ENCODE measurements around the gene CDH23. TPM values are rescaled to one million over a fixed set of nuclear protein-coding genes. Genes with fewer than 3 reads are reported as not detected.

Gene CDH23
- polyA plus RNA-seq, 3 donors = 0.51 to 0.96 (median 0.80) TPM

DNA sequence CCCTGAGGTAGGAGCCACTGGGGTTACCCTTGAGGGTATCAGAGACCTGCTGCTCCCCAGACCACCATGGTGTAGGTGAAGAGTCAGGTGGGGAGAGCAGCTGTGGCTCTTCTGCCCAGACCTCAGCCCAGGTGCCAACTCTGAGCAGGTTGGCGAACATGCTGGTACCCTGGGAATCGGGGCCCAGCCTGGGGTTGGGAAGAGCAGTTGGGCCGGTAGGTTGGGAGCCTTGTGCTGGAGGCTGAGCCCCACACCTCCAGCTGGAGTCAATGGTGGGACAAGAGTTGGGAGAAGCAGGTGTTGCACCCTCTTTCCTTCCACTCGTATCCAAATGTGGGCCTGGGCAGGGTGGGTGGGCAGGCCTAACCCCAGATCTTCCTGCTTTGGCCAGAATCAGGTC lies 114.5 kb downstream of the CDH23 start:
- DNase-seq (ENCODE audit: low read depth in 3 of 3, low spot score in 2 of 3) = no peak

DNA sequence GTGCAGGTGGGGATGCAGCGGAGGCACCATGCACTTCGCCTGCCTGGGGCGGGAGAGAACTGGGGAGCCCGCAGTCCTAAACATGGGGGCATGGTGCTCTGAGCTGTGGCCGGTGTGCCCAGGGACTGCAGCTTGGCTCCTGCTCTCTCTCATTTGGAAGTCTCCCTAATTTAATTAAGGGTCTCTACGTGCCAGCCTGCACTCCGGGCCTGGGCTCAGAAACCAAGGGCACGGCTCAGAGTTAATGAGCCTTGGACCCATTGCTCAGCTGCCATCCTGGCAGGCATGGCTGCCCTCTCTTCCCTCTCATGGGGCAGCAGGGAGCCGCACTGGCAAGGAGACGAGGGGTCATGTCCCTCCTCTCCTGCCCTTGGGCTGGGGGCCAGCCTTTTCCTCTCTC lies 115.6 kb downstream of the CDH23 start:
- no peak for DNase-seq (ENCODE audit: low read depth in 3 of 3, low spot score in 2 of 3)

DNA sequence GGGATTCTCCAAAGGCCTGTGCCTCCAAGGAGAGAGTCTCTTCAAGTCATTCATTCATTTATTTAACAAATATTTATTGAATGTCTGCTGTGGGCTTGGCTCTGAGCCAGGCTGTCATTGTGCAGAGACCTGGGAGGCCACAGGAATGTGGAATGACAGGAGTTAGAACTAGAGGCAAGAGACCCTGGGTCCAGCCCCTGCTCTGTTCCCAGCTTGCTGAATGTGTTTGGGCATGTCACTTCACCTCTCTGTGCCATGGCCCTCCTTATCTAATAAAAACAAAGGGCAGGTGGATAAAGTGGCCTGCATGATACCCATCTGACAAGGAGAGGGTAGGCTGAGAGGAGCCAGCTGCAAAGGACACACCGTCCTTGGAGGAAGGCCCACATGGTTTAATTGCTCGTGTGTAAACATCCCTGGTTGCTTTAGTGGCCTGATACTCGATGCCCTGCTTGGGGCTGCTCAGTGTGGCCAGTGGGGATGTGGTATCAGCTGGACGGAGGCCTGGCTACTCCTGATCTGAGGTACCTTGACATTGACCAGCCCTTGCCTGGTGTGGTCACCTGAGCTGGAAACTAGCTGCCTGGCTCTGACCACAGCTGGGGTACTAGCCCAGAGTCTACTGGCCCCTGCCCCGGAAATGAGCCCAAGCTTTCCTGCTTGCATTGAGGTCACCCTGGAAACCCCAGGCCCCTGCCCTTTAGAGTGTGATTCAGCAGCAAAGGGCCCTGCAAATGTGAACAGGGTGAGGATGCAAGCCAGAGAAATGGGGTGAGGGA lies 116.2 kb downstream of the CDH23 start:
- no peak for DNase-seq (ENCODE audit: low read depth in 3 of 3, low spot score in 2 of 3)

DNA sequence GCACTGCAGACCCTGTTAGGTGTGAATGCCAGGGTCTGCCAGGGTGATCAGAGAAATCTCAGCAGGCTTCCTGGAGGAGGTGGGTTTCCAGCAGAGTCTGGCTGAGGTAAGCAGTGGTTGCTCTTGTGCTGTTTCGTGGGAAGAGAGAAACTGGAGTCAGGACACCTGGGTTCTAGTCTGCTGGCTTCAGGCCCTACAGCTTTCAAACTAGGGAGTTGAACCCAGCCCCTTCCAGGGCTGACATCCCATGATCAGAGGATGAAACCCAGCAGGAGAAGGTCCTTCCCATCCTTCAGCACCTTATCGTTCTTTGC lies 116.8 kb downstream of the CDH23 start:
- no peak for DNase-seq (ENCODE audit: low read depth in 3 of 3, low spot score in 2 of 3)

DNA sequence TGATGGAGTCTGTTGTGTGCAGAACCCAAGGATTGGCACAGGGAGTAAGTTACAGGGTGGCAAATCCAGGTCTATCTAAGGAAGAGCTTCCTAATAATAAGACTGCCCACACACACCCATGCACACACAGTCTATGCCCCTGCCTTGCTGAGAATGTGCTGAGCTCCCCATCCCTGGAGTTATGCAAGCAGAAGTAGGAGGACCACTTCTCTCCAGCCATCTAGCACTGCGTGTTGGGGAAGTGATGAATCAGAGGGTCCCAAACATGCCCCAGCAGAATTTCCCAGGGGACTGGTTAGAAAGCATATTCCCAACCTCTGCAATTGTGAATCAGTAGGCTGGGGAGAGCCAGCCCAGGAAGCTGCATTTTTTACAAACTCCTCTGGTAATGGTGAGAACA lies 117.2 kb downstream of the CDH23 start:
- DNase-seq (ENCODE audit: low read depth in 3 of 3, low spot score in 2 of 3) = no peak

DNA sequence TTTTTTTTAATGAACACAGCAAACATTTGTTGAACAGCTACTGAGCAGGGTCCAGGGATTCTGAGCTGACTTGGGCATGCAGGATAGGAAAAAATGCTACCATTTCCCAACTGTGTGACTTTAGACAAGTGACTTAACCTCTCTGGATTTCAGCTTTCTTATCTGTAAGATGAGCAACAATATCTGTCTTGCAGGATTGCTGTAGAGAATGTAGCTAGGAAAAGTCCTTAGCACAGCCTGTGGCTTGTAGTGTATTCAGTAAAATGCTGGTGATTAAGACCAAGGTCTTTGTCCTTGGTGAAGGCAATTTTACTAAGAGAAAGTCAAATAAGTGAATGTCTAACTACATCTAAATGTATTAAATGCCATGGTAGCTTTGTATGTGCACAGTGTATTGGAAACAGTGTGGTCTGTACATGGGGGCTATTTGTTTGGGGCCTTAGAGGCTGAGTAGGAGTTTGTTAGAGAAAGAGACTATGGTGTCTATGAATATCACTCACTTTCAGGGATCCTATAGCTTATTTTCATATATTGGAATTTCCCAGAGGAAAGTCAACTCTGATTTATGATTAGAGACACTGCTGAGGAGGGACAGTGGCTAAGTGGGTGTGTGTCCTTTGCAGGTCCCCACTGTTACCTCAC lies 118.9 kb downstream of the CDH23 start:
- no peak for DNase-seq (ENCODE audit: low read depth in 3 of 3, low spot score in 2 of 3)

DNA sequence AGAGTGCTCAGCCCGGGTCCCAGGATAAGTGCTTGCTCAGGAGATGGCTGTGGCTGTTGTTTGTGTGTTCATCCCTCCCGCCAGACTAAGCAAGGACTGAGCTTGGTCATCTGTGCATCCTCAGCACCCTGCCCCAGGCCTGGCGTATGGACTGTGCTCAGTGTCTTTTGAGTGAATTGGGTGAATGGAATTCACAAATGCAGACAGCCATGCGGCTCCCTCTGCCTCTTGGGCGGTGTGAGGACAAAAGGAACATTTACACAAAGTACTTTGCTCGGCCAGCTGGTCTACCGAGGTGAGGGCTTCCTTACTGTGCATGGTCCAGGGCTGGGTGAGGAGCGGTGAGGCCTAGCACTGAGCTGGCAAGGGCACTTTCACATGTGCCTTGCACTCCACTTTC lies 120.2 kb downstream of the CDH23 start:
- no peak for DNase-seq (ENCODE audit: low read depth in 3 of 3, low spot score in 2 of 3)

DNA sequence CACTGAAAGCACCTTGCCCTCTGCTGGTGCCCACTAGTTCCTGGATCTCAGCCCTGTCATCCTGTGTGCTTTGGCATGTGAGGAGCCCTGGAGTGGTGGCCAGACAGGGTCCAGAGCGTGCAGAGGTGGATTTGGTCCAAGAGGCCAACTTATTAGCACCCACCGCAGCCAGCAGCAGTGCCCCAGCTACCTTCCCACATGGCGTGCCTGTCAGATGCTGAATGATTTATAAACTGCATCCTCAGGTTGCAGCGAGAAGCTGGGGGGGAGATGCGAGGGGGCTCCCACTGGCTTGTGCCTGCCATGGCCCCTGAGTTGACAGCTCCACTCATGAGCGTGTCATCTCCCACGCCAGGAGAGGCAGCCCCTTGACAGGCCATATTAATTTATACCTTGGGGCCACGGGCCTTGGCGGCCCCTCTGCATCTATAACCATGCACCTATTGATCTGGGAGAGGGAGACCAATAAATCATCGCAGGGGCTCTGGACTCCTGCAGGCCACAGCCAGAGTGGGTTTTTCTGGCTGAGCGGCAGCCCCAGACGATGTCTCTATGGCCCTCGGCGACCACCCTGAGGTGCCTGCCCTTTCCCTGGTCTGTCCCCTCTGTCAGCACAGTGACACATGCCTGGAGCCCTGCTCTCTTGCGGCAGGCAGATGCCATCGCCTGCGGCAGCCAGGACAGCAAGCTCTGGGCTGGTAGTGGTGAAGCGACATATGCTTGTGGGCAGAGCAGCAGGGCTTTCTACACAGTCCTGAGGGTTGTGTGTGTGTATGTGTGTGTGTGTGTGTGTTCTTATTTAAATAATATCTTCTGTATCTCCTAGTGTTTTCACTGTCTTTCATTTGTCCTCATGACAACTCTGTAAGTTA lies 120.8 kb downstream of the CDH23 start:
- DNase-seq (ENCODE audit: low read depth in 3 of 3, low spot score in 2 of 3) = no peak

DNA sequence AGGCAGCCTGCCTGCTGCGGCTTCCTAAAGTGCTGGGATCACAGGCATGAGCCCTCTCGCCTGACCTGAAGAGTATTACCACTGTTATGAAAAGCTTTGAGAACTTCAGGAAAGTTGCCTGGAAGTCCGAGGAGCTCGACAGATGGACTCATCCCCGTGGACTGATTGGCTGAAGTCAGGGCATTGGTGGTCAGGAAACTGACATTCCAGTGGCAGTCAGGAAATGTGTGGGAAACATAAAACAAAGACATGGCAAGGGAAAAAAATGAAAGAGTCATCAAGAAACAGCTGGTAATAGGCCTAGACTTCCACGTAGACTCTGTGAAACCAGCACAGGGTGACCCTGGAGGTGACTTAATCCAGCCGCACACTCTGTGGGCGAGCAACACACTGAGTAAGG lies 123.3 kb downstream of the CDH23 start:
- no peak for DNase-seq (ENCODE audit: low read depth in 3 of 3, low spot score in 2 of 3)

DNA sequence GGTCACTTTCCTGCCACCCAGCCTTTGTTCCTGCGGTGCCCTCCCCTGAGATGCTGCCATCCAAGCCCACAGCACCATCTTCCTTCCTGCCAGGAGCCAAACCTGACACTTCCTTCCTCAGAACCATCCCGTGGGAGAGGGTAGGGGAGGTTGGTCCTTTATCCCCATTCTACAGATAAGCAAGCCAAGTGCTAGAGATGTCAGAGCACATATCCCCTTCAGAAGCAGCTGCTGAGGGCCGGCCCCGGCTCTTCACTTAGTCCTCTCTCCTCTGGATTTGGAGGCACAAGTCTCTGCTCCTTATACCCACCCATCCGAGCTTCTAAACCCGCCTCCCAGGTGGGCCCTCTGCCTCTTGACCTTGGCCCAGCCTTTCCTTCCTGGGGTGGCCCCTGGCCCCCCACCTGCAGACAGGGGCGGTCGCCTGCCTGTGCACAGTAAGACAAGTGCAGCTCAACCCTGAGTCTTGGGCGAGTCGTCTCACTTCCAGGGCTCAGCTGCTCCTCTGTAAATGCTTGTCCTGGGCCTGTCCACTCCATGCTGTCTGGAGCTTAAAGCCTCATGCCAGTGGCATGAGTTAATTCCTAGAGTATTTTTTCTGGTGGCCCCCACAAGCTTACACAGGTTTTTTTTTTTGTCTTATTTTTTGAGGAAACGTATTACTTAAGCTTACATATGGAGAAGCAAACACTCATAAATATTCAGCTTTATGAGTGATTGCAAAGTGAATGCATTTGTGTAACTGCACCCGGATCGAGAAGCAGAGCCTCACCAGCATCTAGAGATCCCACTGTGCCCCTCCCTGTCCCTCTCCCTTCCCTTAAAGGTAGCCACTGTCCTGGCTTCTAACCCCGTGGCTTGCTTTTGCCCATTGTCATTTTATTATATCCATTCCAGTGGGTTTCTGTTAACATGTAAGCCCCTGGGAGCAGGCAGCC lies 125.1 kb downstream of the CDH23 start:
- DNase-seq (ENCODE audit: low read depth in 3 of 3, low spot score in 2 of 3) = no peak

DNA sequence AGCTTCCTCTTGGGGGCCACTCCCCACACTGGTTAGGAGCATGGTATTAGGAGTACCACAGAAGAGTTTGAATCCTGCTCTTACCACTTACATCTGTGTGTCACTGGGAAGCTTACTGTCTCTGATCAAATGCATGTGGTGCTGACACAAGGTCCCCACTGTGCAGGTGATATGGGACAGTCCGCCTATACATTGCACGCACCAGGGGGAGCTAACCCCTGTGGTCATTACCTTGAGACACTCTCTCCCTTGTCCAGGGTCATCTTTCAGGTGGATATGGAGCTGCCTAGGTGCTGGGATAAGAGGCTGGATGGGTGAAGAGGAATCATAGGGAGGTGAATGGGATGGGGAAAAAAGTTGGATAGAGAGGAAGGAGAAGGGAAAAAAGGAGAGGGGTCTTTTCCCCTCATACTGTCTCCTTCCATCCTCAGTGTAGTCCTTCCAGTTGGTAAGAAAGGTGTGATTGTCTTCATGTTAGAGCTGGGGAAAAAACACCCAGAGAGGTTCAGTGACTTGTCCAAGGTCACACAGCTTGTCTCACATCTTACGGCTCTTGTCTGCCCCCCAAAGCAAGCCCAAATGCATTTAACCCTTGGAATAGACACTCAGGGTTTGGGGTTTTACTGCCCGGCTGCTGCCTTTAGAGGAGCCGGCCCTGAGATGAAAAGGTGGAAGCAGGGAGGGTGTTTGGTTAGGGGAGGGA lies 125.9 kb downstream of the CDH23 start:
- DNase-seq (ENCODE audit: low read depth in 3 of 3, low spot score in 2 of 3) = no peak

DNA sequence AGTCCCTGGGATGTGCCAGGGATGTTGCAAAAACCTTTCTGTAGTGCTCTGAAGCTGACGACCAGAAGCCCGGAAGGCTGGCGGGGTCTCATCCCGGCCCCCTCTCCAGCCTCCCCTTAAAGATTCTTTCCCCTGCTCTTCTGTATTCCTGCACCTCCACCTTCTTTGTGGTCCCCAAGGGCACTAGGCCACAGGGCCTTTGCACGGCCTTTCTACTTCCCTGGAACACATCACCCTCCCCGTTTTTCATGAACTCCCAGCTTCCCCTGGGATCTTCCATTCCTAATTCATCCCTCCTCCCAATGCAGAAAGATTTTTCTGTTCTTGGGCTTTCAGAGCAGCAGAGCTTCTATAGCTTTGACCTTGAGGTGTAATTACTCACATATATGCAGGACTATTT lies 127.0 kb downstream of the CDH23 start:
- DNase-seq (ENCODE audit: low read depth in 3 of 3, low spot score in 2 of 3) = no peak

DNA sequence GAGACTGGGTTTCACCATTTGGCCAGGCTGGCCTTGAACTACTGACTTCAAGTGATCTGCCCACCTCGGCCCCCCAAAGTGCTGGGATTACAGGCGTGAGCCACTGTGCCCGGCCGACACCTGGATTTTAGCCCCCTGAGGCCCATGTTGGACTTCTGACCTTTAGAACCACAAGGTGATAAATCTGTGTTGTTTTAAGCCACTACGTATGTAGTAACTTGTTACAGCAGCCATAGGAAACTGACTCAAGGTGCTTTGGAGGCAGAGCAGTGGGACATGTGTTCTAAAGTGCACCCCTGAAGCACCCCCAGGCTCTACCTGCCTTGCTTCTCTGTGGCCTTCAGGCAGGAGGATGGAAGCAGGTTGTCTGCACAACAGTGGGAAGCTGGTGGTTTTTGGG lies 128.4 kb downstream of the CDH23 start:
- DNase-seq (ENCODE audit: low read depth in 3 of 3, low spot score in 2 of 3) = no peak

DNA sequence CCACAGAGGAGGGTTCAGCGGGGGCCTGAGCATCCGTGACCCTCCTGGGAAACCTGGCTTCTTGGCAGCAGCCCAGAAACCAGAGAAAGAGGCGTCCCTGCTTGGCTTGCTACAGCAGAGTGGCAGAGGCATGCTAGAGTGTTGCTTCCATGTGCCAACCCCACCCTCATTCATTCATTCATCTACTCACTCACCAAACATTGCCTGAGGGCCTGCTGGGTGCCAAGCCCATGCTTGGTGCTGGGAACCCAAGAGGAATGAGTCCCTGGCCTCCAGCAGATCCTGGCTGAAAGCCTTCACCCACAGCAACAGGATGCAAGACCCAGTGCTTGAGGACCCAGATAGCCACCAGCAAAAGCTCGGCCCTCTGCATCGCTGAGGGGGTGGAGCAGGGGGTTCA lies 129.0 kb downstream of the CDH23 start:
- no peak for DNase-seq (ENCODE audit: low read depth in 3 of 3, low spot score in 2 of 3)

DNA sequence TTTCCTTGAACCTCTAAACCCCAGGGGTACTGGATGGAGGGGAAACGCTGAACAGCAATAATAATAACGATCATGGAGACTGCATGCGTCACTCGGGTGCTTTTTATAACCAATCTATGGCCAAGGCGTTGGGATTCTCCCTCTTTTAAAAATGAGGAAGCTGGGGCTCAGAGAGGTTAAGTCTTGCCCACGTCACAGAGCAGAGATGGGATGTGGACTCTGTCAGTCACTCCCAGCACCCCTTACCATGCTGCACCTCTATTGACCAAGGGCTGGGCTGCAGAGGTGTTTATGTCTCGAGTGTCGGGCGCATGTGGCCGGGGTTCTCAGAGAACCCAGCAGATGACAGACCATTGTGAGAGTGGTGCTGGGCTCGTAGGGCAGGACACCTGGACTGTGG lies 129.9 kb downstream of the CDH23 start:
- no peak for DNase-seq (ENCODE audit: low read depth in 3 of 3, low spot score in 2 of 3)

DNA sequence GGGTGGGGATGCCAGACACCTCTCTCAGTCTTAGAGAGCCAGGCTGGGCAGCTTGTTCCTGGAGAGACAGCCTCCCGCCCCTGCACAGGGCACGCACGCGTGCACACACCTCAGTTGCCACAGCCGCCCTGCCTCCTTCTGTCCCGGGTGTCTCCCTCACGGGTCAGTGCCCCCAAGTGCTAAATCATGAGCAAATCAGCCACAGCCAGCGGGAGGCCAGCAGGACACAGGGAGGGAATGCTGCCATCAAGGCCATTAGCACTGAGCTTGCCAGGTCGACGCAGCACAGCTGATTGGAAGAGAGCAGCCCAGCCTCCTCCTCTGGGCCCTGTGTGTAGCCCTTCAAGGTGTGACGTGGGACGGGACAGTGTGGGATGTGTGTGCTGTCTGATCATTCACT lies 130.4 kb downstream of the CDH23 start:
- peak; percentile 53 to 79 (median 60) for DNase-seq (ENCODE audit: low read depth in 3 of 3, low spot score in 2 of 3)

DNA sequence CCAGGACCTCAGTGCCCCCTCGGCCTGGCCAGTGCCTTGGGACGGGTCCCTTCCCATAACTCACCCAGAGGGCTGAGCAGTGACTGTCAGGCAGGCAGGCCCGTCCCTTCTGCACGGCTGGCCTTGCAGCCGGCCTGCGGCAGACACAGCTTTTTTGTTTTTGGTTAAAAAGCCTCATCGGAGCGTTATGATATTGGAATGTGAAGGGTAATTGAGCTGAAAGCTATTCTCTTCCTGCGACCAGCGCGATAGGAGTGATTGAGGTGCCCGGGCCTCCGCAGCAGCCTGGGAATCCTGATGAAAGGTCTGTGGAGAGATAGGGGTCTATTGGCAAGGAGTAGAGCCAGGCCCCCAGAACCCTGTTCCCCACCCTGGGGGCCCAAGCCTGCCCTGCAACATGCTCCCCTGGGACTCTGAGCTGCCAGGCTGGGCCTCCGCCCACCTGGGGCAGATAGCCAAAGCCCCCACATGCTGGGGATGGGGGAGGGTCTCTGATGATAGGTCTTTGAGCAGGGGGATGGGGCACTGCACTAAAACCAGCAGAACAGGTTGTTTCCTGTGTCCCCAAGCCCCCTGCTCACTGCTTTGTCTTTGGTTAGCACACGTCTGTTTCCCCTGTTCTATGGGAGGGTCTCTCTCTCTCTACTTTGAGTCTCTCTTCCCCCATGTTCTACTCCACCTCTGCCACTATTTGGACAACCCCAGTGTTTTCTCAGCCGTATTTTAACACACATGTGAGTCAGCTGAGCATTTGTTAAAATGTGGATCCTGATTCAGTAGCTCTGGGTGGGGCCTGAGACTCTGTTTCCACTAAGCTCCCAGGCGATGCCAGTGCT lies 131.9 kb downstream of the CDH23 start:
- no peak for DNase-seq (ENCODE audit: low read depth in 3 of 3, low spot score in 2 of 3)

DNA sequence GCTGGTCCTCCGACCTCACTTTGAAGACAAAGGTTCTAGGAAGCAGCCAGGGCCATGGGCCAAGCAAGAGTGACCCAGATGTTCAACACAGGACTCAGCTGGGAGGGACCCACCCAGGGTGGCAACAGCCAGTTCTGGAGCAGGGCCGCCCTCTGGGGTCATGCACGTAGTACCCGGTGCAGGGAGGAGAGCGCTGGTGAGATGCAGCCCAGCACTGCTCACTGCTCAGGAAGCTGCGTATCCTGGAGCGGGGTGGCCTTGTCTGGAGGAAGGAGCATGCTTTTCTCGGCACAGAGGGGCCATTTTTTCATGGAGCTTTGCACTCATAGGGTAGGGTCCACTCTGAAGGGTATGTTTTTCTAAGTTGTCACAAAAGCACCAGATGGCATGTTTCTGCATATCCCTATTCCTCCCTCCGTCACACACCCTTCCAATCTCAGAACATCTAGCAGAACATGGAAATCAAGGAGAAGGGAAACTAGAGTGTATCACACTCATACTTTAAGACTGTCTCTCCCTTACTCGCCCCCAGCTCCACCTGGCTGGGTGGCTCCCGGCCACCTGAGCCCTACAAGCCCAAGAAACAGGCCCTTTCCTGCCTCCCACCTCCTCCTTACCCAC lies 132.6 kb downstream of the CDH23 start:
- DNase-seq (ENCODE audit: low read depth in 3 of 3, low spot score in 2 of 3) = no peak

DNA sequence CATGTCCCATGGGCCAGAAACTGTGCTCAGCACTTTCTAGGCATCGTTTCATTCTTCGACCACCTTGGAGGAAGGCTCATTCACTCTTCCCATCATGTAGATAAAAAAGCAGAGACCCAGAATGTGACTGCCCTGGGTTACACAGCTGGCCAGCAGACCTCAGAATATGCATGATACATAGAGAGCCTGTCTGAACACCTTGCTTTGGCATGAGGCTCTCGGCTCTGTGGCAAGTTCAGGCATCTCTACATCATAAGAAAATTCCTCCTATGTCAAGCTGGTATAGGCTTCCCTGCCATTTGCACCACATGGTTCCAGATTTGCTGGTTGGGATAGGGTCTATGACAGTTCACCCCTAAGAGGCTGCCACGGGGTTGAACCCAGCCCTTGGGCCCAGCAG lies 134.1 kb downstream of the CDH23 start:
- DNase-seq (ENCODE audit: low read depth in 3 of 3, low spot score in 2 of 3) = no peak

Data from right renal cortex interstitium (tissue), 3 donors.